NK-92 (cell line): ENCODE data around the gene EMSY.
"Not testable (repeated sequence)": the region's sequence is repeated elsewhere in the genome, so short reads cannot be mapped to it uniquely, and the experiment has no call there.

Experiments used
- DNase-seq: peaks from one replicate; lab custom pipeline; 2025; ENCODE audit not compliant: unreplicated experiment; lab: John Stamatoyannopoulos, UW

Gene EMSY

DNA sequence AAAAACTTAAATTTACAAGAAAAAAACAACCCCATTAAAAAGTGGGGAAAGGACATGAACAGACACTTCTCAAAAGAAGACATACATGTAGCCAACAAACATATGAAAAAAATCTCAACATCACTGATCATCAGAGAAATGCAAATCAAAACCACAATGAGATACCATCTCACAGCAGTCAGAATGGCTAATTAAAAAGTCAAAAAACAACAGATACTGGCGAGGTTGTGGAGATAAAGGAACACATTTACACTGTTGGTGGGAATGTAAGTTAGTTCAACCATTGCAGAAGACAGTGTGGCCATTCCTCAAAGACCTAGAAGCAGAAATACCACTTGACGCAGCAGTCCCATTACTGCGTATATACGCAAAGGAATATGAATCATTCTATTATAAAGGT lies 150.3 kb downstream of the EMSY start:
- DNase-seq = not testable (repeated sequence)

DNA sequence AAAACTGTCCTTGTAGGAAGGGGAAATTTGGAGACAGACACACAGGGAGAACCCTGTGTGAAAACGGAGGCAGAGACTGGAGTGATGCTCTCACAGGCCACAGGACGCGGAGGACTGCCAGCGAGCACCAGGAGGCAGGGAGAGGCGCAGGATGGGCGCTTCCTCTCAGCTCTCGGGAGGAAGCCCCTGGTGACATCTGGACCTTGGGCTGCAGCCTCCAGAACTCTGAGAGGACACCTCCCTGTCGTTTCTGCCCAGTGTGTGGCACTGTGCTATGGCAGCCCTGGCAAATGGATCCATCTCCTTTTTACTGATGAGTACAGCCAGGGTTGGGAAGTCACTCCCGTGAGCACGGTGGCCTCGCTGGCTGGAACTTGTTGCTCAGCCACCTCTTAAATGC lies 151.8 kb downstream of the EMSY start:
- DNase-seq = no peak

DNA sequence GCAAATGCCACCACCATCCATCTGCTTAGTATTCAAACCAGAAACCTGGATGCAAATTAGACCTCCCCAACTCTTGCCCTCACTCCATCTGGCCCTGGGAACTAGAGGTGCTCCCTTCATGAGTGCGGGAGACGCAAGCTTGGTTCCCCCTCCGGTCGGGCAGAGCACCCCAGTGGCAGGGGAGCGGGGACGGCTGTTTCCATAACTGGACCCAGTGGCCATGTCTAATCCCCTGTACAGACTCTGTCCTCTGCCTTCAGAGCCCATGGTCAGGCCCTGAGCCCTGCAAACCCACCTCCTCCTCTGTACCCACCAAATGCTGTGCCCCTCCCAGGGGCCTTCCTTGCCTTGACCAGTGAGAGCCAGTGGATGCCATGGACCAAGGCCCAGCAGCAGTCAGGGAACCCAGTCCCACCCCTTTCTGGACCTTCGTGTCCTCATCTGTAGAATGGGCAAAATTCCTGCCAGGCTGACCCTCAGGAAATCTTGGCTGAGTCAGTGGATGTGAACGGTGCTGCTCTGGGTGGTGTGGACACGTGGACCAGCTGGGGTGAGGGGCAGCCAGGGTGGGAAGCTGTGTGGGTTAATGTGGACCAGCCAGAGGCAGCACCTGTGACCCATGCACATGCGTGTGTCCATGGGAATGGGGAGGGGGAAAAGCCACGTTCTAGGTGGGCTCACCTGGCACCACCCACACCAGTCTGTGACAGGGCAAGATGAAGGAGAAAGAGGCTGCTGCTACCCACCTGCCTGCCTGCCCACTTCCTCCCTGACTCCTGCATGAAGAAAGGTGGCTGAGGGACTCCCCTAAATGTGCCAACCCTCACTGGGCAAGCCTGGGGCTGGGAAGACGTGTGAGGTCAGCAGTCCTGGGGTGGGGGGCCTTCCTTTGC lies 153.0 kb downstream of the EMSY start:
- no peak for DNase-seq

DNA sequence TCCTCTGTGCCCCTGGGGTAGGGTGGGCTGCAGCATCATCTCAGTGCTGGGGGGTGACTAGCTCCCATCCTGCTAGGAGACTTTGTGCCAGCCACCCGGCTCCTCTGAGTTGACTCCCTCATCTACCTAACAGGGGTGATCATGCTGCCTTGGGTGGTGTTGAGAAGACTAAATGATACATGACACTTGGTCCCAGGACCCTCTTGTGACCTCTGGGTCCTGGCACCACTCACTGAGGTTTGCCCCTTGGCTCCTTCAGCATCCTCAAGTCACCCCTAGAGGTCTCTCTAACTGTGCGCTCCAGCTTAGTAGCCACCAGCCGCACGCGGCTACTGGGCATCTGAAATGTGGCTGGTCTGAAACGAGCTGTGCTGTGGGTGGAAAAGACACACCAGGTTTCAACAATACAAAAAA lies 153.6 kb downstream of the EMSY start:
- no peak for DNase-seq

DNA sequence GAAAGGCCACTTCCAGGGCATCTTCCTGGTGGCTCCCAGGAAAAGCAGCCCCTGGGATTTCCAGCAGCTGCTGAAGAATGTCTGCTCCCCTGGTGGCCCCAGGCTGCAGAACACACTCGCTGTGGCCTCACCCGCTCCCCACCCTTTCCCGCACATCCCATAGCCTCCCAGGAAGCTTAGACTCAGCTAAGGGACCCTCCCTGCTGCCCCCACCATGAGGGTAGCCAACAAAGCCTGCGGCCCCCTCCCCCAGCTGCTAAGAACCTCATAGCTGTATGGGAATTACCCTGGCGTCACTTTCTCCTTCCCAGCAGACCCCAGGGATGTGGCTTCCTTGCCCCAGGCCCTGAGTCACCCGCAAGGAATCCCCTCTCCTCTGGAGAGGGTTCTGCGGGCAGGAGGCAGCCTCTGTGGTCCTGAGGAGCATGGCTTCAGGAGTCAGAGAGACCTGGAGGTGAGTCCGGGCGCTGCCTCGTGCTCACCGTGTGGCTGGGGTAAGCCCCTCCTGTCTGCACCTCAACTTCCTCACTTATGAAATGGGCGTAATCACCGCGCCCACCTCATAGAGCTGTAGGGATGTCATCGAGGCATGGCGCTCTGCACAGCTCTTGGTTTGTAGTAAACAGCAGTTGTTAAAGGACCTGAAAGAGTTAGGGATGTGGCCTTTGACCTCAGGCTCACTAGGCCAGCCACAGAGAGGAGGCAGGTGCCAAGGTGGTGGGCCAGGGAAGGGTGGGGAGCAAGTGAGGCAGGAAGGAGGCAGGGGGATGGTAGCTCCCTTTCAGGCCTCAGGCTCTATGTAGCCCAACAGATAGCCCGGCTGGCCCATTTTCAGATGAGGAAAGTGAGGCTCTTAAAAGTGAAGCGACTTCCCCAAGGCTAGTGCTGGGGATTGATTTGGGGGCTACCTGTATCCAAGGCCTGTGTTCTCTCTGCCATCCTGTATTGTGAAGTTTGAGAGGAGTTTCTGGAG lies 154.5 kb downstream of the EMSY start:
- DNase-seq = no peak

DNA sequence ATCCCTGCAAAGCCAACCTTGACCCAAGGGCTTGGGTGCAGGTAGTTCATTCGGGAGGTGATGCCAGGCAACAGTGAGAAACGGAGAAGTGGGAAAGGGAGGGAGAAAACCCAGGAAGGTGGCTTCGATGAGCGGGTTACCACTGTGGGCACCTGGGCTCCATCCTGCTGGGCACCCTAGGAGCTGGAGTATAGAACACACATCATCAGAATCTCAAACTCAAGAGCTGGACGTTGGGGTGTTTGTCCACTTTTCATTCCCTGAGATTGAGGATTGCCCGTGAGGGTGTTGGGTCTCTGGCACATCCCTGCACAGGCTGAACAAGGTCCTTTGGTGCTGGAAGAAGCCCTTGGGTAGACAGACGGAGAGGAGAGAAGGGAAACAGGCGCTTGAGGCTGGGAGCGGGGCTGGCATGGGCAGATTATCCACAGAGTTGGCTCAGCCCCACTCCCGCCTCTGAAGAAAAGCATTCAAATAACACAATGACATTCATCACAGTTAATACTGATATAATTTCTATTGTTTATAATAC lies 155.4 kb downstream of the EMSY start:
- DNase-seq = no peak

DNA sequence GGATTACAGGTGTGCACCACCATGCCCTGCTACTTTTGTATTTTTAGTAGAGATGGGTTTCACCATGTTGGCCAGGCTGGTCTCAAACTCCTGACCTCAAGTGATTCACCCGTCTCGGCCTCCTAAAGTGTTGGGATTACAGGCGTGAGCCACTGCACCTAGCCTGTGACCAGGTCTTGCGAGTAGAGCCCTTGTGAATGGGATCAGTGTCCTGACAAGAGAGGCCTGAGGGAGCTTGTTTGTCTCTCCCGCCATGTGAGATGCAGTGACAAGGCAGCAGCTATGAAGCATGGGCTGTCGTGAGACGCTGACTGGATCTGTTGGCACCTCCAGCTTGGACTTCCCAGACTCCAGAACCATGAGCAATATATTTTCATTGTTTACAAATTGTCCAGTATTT lies 156.5 kb downstream of the EMSY start:
- no peak for DNase-seq

DNA sequence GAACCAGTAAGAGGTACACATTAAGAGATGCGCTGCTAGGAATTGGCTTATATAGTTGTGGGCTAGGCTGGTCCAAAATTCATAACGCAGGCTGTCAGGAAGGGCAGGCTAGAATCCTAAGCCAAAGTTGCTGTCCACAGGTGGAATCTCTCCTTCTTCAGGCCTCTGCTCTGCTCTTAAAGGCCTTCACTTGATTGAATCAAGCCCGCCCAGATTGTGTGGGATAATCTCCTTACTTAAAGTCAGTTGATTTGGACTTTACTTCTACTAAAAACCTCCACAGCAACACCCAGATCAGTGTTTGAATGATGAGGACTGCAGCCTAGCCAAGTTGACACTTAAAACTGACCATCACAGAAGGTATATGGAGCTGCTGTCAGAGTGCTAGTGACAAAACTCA lies 156.9 kb downstream of the EMSY start:
- DNase-seq = no peak

DNA sequence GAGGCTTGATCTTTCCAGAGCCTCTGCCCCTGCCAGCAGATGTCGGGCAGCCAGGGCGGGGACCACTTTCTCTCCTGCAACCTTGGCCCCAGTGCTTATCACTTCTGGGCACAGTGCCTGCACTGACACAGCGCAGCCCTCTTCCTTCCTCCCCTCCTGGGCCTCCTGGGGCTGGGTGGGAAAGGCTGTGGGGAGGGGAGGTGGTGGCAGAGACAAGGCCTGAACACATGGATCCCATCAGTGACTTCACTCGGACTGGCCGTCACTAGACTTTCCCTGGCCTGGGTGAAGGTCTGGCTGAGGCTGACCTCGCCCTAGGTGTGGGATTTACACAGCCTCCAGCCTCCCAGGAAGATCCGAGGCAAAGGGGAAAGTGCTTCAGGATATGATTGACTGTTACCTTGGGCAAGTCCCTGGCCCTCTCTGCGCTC lies 157.6 kb downstream of the EMSY start:
- DNase-seq = no peak
